A673 (cell line): ENCODE data around the gene BCL2.

Source experiments
- CTCF ChIP-seq: fragments of 300-800, 200-600 bp; sonication (generic); conservative IDR thresholded peaks from 2 replicates; pipeline ENCODE4 v1.5.1; 2017; ENCODE audit warnings: low read depth, mild to moderate bottlenecking, antibody characterized with exemption, low read length, moderate library complexity, mixed read lengths
- EZH2 ChIP-seq: fragments of 200-600 bp; sonication (generic); IDR thresholded peaks from 2 replicates; pipeline ENCODE4 v1.6.1; 2017; ENCODE audit warnings: borderline replicate concordance, low read depth, mild to moderate bottlenecking, mixed read lengths, antibody characterized with exemption, low read length; ENCODE audit not compliant: poor library complexity, severe bottlenecking

DNA sequence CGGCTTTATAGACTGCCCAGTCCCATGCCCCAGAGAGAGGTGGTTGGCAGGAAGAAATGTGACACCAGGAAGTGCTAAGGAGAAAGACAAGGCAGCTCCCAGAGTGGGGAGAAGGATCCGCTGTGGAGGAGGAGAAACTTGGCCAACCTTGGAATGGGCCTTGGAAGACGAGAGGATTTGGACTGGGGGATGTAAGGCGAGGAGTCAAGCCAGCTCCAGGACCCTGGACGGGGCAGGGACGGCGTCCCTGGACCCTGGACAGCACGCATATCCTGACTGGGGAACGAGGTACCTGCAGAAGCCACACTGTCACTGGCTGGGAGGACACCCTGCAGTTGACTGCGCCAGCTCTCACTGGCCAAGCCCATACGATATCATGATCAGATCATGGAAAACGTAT lies 153.4 kb downstream of the BCL2 start:
- TF ChIP-seq CTCF (no peak), EZH2 (no peak)
